ENCODE data around the gene RIOK3.

GRCh38 chr18:23421277-23421676, 31.8 kb upstream of the RIOK3 start:
- TF ChIP-seq CTCF (conservative IDR thresholded peaks at IDR 0.05; ENCODE audit: low read depth, low read length) (no peak), EZH2 (IDR thresholded peaks at IDR 0.05; ENCODE audit: borderline replicate concordance, low read depth, low read length, poor library complexity, severe bottlenecking) (no peak)

Measured in A673 (cell line).